Measurements from ENCODE around the gene SLX9.

SLX9 gene

DNA sequence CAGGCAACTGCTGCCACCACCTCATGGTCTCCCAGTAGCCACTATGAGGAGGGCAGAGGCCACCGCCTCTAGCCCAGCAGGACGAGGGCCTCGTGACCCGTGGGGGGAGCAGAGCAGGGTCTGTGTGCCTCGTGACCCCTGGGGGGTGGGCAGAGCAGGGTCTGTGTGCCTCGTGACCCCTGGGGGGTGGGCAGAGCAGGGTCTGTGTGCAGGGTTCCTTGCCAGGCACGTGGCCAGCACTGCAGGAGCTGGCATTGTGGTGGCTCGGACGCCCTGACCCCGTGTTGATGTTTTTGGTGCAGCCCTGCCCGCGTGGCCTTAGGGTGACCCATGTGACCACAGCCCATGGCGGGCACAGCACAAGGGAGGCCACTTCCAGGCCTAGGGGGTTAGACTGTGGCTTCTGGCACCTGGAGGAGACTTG is 52.8 kb downstream of the SLX9 start:
- no peak overlapping the region for H3K4me3 ChIP-seq (ENCODE audit: low read depth, low read length)
- no peak for DNase-seq (ENCODE audit: low read depth)
- TF ChIP-seq, protein P1, sequence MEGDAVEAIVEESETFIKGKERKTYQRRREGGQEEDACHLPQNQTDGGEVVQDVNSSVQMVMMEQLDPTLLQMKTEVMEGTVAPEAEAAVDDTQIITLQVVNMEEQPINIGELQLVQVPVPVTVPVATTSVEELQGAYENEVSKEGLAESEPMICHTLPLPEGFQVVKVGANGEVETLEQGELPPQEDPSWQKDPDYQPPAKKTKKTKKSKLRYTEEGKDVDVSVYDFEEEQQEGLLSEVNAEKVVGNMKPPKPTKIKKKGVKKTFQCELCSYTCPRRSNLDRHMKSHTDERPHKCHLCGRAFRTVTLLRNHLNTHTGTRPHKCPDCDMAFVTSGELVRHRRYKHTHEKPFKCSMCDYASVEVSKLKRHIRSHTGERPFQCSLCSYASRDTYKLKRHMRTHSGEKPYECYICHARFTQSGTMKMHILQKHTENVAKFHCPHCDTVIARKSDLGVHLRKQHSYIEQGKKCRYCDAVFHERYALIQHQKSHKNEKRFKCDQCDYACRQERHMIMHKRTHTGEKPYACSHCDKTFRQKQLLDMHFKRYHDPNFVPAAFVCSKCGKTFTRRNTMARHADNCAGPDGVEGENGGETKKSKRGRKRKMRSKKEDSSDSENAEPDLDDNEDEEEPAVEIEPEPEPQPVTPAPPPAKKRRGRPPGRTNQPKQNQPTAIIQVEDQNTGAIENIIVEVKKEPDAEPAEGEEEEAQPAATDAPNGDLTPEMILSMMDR (IDR thresholded peaks at IDR 0.05; ENCODE audit: control insufficient read depth, extremely low read depth, insufficient read depth) = no peak

DNA sequence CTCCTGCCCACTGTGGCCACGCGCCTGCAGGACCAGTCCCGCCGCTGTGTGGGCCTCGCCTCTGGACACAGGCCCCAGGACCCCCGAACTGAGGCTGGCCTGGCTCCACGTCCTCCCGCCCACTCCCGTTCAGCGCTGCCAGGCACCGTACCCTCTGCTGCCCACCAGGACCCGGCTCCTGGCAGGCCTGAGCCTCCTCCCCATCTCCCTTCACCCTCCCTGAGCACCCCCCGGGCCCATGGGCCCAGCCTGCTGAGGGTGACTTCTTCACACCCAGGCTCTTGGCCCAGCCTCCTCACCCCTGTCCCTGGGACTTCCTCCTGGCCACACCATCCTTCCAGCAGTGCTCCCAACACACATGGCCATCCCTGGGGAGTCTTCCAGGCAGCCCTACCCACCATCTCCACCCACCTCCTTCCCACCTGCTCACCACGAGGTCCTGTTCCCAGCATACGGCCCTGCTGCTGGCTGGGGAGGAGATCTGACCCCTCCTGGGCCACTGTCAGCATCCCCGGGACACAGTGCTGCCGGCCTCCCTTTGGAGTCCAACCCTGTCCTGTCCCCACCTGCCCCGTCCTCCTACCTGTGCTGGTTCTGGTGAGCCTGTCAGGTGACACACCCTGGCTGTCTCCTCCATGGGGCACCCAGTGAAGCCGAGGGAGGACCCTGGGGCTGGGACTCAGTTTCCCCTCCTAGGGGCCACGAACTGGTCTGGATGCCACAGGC is 53.7 kb downstream of the SLX9 start:
- no peak overlapping the region for H3K4me3 ChIP-seq (ENCODE audit: low read depth, low read length)
- DNase-seq (ENCODE audit: low read depth) = no peak
- TF ChIP-seq, protein P1 (IDR thresholded peaks at IDR 0.05; ENCODE audit: control insufficient read depth, extremely low read depth, insufficient read depth) = no peak

DNA sequence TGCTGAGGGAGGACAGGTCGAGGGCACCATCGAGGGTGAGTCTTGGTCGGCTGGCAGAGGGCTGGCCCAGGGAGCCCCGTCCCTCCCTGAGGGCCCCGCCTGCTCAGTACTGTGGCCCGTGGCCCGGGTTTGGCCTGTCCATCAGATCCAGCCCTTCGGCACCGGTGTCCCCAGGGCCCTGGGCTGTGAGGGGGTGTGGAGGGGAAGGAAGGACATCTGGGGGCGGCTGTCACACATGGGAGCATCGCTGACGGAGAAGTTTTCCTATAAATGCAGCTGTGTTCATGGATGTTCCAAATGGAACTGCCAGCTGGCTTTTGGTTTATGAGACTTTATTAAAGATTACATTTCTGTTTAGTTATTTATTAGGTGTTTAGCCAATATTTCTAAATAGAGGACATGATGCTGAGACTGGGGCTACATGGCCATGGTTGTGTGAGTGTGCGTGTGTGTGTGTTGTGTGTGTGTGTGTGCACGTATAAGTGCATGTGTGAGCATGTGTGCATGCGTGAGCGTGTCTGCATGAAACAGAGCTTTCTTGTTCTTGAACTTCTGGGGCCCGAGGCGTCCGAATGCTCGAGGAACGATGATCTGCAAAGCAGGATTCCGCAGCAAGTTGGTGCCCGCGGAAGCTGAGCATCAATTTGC is 54.3 kb downstream of the SLX9 start:
- H3K4me3 ChIP-seq (ENCODE audit: low read depth, low read length) = no peak overlapping the region
- no peak for DNase-seq (ENCODE audit: low read depth)
- TF ChIP-seq, protein P1 (IDR thresholded peaks at IDR 0.05; ENCODE audit: control insufficient read depth, extremely low read depth, insufficient read depth) = no peak

DNA sequence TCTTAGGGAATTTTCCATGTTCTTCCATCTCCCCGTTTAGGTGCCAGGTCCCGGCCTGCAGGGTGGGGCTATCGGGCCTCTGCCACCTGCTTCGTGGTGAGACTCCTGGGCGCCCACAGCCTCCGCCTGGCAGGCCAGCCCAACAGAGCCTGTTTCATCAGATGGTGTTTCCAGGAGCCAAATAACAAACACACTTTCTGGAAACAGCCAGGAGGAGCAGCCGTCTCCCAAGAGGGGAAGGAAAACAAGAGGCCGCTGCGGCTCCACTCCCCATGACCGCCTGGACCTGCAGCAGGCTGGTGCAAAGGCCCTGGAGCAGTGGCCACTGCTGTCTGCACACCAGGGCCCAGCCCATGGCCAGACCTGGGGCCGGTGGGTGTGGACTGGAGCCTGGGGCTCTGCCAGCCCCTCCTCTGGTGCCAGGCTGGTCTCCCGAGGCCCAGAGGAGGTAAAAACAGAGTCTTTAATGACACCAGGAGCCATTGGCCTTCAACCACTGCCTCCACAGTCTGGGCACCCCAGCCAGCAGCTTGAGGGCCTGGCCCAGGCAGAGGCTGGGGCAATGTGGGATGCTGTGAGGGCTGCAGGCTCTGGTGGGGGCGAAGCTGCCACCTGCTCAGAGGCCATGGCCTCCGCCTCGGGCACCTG is 55.0 kb downstream of the SLX9 start:
- TF ChIP-seq, protein P1 (IDR thresholded peaks at IDR 0.05; ENCODE audit: control insufficient read depth, extremely low read depth, insufficient read depth) = no peak
- DNase-seq (ENCODE audit: low read depth) = no peak
- H3K4me3 ChIP-seq (ENCODE audit: low read depth, low read length) = no peak overlapping the region

DNA sequence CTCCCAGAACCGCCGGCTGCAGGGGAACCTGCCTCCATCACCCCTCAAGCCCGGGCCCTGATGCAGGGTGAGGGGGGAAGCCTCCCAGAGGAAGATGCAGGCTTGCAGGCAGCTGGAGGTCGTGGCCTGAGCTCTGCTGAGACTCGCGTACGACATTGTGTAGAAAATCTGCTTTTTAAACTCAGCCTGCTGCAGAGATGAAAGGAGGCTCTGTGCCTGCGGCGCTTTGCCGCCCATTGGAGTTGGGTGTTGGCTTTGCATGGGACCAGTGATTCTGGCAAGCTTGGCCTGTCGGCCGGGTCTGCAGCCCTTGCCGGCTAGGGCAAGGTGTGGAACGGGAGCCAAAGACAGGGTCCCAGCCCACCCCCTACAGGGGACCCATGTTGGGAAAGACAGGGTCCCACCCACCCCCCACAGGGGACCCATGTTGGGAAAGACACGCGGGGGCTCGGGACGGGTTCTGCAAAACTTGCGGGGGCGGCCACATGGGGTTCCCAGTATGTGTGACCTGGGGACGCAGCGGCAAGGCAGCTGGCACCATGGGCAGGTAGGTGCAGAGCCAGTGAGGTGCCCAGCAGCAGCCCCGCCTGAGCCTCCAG is 55.6 kb downstream of the SLX9 start:
- H3K4me3 ChIP-seq (ENCODE audit: low read depth, low read length) = no peak overlapping the region
- DNase-seq (ENCODE audit: low read depth) = no peak
- TF ChIP-seq, protein P1 (IDR thresholded peaks at IDR 0.05; ENCODE audit: control insufficient read depth, extremely low read depth, insufficient read depth) = no peak

DNA sequence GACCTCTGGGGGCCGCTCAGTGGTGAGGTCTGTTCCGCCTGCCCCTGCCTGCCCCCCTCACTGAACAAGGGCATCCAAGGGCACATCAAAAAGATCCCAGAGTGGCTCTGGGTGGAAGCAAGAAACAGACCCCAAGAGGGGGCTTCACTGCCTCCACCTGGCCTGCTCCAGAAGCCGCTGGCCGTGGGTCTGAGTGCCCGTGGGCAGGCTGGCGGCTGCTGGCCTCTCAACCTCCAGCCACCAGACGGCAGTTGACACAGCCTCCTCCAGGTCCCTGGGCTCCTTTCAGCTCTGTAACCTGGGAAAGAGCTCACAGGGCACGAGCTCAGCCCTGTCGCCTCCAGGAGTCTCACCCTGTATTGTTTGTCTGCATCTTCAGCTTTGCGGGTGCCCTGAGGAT is 56.3 kb downstream of the SLX9 start:
- DNase-seq (ENCODE audit: low read depth) = no peak
- TF ChIP-seq, protein P1 (IDR thresholded peaks at IDR 0.05; ENCODE audit: control insufficient read depth, extremely low read depth, insufficient read depth) = no peak
- no peak overlapping the region for H3K4me3 ChIP-seq (ENCODE audit: low read depth, low read length)

All from LNCaP clone FGC (cell line).